ENCODE measurements around the gene IL13RA1. TPM values are rescaled to one million over a fixed set of nuclear protein-coding genes. Genes with fewer than 3 reads are reported as not detected.
A peak's percentile ranks its signal among the peaks of the same experiment; 100 is the strongest.

Gene IL13RA1
- total and polyA plus RNA-seq, 2 experiments from 2014 or later = 2.7 to 6.6 TPM

GRCh38 chrX:118726396-118726795 lies 1.0 kb upstream of the IL13RA1 start:
- H2AFZ ChIP-seq = no peak overlapping the region
- H3F3A ChIP-seq (replicated peaks; ENCODE audit: low read depth) = no peaks in the 10 kb centered on the region
- no peaks in the 10 kb centered on the region for H4K20me1 ChIP-seq (replicated peaks; ENCODE audit: insufficient read depth)
- H3K27ac ChIP-seq (ENCODE audit: low read depth) = no peak overlapping the region
- H3K36me3 Mint-ChIP-seq (ENCODE audit: low read depth) = peaks cover 4% of the 10 kb centered on the region
- peak overlapping the region; percentile 41; the same call in 1 of the 3 replicates for H3K4me3 Mint-ChIP-seq
- H3K4me1 Mint-ChIP-seq = peaks cover 47% of the 10 kb centered on the region
- no peaks in the 10 kb centered on the region for H3K79me2 ChIP-seq (replicated peaks; ENCODE audit: insufficient read depth)
- H3K27me3 Mint-ChIP-seq (ENCODE audit: insufficient read depth, low read depth, poor library complexity) = peaks cover 27% of the 10 kb centered on the region
- TF ChIP-seq EZH2phosphoT487 (IDR thresholded peaks at IDR 0.05; ENCODE audit: unreplicated experiment) (no peak), JUNB (IDR thresholded peaks at IDR 0.05; ENCODE audit: unreplicated experiment) (no peak), ZNF114 (CRISPR knock-in tag; IDR thresholded peaks at IDR 0.05) (no peak), EZH2 (IDR thresholded peaks at IDR 0.05; ENCODE audit: low read depth, unreplicated experiment) (no peak), ZNF331 (CRISPR knock-in tag; IDR thresholded peaks at IDR 0.05; ENCODE audit: low read depth) (no peak), CREB1 (CRISPR knock-in tag; IDR thresholded peaks at IDR 0.05; ENCODE audit: low read depth) (no peak), NANOG (IDR thresholded peaks at IDR 0.05; ENCODE audit: borderline replicate concordance) (no peak), CTCF (conservative IDR thresholded peaks at IDR 0.05; ENCODE audit: low read depth in 2 of 2) (no peak), POLR2AphosphoS5 (IDR thresholded peaks at IDR 0.05; ENCODE audit: low read depth) (no peak), STAT1 (IDR thresholded peaks at IDR 0.05; ENCODE audit: unreplicated experiment) (no peak)
- TF ChIP-seq, protein P1, sequence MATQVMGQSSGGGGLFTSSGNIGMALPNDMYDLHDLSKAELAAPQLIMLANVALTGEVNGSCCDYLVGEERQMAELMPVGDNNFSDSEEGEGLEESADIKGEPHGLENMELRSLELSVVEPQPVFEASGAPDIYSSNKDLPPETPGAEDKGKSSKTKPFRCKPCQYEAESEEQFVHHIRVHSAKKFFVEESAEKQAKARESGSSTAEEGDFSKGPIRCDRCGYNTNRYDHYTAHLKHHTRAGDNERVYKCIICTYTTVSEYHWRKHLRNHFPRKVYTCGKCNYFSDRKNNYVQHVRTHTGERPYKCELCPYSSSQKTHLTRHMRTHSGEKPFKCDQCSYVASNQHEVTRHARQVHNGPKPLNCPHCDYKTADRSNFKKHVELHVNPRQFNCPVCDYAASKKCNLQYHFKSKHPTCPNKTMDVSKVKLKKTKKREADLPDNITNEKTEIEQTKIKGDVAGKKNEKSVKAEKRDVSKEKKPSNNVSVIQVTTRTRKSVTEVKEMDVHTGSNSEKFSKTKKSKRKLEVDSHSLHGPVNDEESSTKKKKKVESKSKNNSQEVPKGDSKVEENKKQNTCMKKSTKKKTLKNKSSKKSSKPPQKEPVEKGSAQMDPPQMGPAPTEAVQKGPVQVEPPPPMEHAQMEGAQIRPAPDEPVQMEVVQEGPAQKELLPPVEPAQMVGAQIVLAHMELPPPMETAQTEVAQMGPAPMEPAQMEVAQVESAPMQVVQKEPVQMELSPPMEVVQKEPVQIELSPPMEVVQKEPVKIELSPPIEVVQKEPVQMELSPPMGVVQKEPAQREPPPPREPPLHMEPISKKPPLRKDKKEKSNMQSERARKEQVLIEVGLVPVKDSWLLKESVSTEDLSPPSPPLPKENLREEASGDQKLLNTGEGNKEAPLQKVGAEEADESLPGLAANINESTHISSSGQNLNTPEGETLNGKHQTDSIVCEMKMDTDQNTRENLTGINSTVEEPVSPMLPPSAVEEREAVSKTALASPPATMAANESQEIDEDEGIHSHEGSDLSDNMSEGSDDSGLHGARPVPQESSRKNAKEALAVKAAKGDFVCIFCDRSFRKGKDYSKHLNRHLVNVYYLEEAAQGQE (IDR thresholded peaks at IDR 0.05; ENCODE audit: unreplicated experiment) = no peak
- TF ChIP-seq, protein P2, sequence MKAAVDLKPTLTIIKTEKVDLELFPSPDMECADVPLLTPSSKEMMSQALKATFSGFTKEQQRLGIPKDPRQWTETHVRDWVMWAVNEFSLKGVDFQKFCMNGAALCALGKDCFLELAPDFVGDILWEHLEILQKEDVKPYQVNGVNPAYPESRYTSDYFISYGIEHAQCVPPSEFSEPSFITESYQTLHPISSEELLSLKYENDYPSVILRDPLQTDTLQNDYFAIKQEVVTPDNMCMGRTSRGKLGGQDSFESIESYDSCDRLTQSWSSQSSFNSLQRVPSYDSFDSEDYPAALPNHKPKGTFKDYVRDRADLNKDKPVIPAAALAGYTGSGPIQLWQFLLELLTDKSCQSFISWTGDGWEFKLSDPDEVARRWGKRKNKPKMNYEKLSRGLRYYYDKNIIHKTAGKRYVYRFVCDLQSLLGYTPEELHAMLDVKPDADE (IDR thresholded peaks at IDR 0.05) = no peak
- TF ChIP-seq, protein P3, sequence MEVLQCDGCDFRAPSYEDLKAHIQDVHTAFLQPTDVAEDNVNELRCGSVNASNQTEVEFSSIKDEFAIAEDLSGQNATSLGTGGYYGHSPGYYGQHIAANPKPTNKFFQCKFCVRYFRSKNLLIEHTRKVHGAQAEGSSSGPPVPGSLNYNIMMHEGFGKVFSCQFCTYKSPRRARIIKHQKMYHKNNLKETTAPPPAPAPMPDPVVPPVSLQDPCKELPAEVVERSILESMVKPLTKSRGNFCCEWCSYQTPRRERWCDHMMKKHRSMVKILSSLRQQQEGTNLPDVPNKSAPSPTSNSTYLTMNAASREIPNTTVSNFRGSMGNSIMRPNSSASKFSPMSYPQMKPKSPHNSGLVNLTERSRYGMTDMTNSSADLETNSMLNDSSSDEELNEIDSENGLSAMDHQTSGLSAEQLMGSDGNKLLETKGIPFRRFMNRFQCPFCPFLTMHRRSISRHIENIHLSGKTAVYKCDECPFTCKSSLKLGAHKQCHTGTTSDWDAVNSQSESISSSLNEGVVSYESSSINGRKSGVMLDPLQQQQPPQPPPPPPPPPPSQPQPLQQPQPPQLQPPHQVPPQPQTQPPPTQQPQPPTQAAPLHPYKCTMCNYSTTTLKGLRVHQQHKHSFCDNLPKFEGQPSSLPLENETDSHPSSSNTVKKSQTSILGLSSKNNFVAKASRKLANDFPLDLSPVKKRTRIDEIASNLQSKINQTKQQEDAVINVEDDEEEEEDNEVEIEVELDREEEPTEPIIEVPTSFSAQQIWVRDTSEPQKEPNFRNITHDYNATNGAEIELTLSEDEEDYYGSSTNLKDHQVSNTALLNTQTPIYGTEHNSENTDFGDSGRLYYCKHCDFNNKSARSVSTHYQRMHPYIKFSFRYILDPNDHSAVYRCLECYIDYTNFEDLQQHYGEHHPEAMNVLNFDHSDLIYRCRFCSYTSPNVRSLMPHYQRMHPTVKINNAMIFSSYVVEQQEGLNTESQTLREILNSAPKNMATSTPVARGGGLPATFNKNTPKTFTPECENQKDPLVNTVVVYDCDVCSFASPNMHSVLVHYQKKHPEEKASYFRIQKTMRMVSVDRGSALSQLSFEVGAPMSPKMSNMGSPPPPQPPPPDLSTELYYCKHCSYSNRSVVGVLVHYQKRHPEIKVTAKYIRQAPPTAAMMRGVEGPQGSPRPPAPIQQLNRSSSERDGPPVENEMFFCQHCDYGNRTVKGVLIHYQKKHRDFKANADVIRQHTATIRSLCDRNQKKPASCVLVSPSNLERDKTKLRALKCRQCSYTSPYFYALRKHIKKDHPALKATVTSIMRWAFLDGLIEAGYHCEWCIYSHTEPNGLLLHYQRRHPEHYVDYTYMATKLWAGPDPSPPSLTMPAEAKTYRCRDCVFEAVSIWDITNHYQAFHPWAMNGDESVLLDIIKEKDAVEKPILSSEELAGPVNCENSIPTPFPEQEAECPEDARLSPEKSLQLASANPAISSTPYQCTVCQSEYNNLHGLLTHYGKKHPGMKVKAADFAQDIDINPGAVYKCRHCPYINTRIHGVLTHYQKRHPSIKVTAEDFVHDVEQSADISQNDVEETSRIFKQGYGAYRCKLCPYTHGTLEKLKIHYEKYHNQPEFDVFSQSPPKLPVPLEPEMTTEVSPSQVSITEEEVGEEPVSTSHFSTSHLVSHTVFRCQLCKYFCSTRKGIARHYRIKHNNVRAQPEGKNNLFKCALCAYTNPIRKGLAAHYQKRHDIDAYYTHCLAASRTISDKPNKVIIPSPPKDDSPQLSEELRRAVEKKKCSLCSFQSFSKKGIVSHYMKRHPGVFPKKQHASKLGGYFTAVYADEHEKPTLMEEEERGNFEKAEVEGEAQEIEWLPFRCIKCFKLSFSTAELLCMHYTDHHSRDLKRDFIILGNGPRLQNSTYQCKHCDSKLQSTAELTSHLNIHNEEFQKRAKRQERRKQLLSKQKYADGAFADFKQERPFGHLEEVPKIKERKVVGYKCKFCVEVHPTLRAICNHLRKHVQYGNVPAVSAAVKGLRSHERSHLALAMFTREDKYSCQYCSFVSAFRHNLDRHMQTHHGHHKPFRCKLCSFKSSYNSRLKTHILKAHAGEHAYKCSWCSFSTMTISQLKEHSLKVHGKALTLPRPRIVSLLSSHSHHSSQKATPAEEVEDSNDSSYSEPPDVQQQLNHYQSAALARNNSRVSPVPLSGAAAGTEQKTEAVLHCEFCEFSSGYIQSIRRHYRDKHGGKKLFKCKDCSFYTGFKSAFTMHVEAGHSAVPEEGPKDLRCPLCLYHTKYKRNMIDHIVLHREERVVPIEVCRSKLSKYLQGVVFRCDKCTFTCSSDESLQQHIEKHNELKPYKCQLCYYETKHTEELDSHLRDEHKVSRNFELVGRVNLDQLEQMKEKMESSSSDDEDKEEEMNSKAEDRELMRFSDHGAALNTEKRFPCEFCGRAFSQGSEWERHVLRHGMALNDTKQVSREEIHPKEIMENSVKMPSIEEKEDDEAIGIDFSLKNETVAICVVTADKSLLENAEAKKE (CRISPR knock-in tag; IDR thresholded peaks at IDR 0.05) = no peak
- H3K36me3 ChIP-seq (ENCODE audit: insufficient read depth) = no peaks in the 10 kb centered on the region
- peaks cover 20% of the 10 kb centered on the region for H3K27me3 ChIP-seq (ENCODE audit: insufficient read depth)
- no peak overlapping the region for H3K4me3 ChIP-seq
- ATAC-seq (no peak), DNase-seq (ENCODE audit: low spot score) (no peak)
- no peak overlapping the region for H3K27ac Mint-ChIP-seq
- no peaks in the 10 kb centered on the region for H3K9me2 ChIP-seq (ENCODE audit: insufficient read depth)
- no peak overlapping the region; the same call in 1 of the 2 replicates for H3K4me2 ChIP-seq
- peaks cover 3% of the 10 kb centered on the region; the same call in 2 of the 3 replicates for H3K9me3 Mint-ChIP-seq
- H3K4me1 ChIP-seq (ENCODE audit: insufficient read depth) = peaks cover 14% of the 10 kb centered on the region; the same call in 1 of the 2 replicates

Measured in GM23338 (cell line).